Naive thymus-derived CD8-positive, alpha-beta T cell (primary cell): ENCODE results near the gene SRGAP1. TPM values are rescaled to one million over a fixed set of nuclear protein-coding genes. Genes with fewer than 3 reads are reported as not detected.
A peak's percentile ranks its signal among the peaks of the same experiment; 100 is the strongest.

Experiments
- ATAC-seq, 2 donors: fragments of 150-1000 bp; cut with Tn5 transposase in 1 of 2; sonication (Bioruptor Pico), chemical (Tn5 transposase) in 1 of 2; 1 replicate in 1 of 2; 2 replicates in 1 of 2; pipeline ENCODE4 v1.10.0; 2021; ENCODE audit warnings: mild to moderate bottlenecking in 2 of 2, moderate library complexity in 2 of 2
- POLR2A ChIA-PET: fragments of 350-600 bp; sonication (Branson Sonifier 250); formaldehyde crosslinking; loops from one replicate; lab custom pipeline; 2021; ENCODE audit warnings: antibody characterized with exemption; lab: Charles Lee
- DNase-seq, 10 donors: peaks; one replicate each; pipeline versions ENCODE4 v3.0.0 to v3.0.0-alpha.2; 2020 to 2022
- H3K27ac Mint-ChIP-seq, 10 donors: one replicate each; pipeline ENCODE4 v1.8.0; 2020 to 2022; ENCODE audit warnings: mild to moderate bottlenecking in 10 of 10, mixed read lengths in 10 of 10, moderate library complexity in 4 of 10, inconsistent platforms in 1 of 10
- H3K27me3 Mint-ChIP-seq, 5 donors: one replicate each; pipeline ENCODE4 v1.8.0; 2021 to 2022; ENCODE audit warnings: mixed read lengths in 5 of 5
- H3K36me3 Mint-ChIP-seq, 3 donors: one replicate each; pipeline ENCODE4 v1.8.0; 2020 to 2022; ENCODE audit warnings: mixed read lengths in 3 of 3, mild to moderate bottlenecking in 2 of 3, inconsistent platforms in 1 of 3
- H3K4me1 Mint-ChIP-seq, 4 donors: one replicate each; pipeline ENCODE4 v1.8.0; 2021 to 2022; ENCODE audit warnings: mixed read lengths in 4 of 4
- H3K4me3 Mint-ChIP-seq, 10 donors: one replicate each; pipeline ENCODE4 v1.8.0; 2020 to 2022; ENCODE audit warnings: mild to moderate bottlenecking in 10 of 10, mixed read lengths in 10 of 10, moderate library complexity in 6 of 10, inconsistent platforms in 1 of 10
- H3K9me3 Mint-ChIP-seq, 9 donors: one replicate each; pipeline ENCODE4 v1.8.0; 2020 to 2022; ENCODE audit warnings: mixed read lengths in 9 of 9, mild to moderate bottlenecking in 3 of 9, inconsistent platforms in 1 of 9, moderate library complexity in 1 of 9
- polyA plus RNA-seq, 3 donors: library from polyadenylated mRNA; unstranded; fragments of 300-500 nt; fragmentation: Illumina TruSeq; gene quantifications; one replicate each; pipeline ENCODE4 v1.2.3, GENCODE V29; 2021
- total RNA-seq, 8 experiments: library from RNA in 2 of 8; stranded (reverse) in 2 of 8; gene quantifications; one replicate each; pipeline ENCODE4 v1.2.3 and lab custom pipeline; 2021 to 2026

Gene SRGAP1
- total and polyA plus RNA-seq, 5 experiments from 2014 or later = 0.01 to 0.04 (median 0.03) TPM; not detected in 2

DNA sequence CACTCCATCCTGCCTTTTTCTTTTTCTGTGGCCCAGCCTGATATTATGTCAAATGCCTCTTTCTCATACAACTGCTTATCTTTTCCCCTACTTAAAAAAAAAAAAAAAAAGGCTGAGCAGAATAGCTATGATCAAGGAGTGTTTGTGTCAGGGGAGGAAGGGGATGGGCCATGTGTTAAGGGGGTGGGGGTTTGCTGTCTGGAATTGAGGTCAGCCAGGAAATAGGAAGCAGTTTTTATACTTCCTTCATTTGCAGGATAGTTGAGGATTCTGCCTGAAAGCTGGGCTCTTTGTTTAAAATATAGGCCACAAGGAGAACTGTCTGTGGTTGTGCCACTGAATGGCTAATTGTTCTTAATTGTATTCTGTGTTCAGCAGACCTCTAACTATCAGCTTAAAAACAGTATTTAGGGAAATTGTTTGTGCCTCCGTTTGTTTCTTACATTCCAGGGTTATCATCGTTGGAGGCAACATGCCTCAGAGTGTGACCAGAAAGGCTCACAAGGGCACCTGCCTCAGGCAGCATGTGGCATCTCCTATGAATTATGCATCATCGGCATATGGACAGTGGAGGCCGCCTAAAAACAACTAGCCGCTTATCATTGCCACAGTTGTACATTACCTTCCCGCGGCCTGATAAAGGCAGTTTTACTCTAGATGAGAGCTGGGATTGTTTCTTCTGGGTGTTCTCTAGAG, 96.0 kb downstream of the SRGAP1 start:
- H3K4me3 Mint-ChIP-seq = no peak overlapping the region
- H3K36me3 Mint-ChIP-seq = no peaks in the 10 kb centered on the region
- no peak for DNase-seq
- H3K4me1 Mint-ChIP-seq = peaks cover 0 to 2% (median under 1%) of the 10 kb centered on the region in 4 donors
- no peak for ATAC-seq
- H3K27ac Mint-ChIP-seq = no peak overlapping the region
- H3K9me3 Mint-ChIP-seq = no peaks in the 10 kb centered on the region
- H3K27me3 Mint-ChIP-seq = peaks cover 0 to 3% (median 0%) of the 10 kb centered on the region in 5 donors
- POLR2A ChIA-PET = no interaction called here

DNA sequence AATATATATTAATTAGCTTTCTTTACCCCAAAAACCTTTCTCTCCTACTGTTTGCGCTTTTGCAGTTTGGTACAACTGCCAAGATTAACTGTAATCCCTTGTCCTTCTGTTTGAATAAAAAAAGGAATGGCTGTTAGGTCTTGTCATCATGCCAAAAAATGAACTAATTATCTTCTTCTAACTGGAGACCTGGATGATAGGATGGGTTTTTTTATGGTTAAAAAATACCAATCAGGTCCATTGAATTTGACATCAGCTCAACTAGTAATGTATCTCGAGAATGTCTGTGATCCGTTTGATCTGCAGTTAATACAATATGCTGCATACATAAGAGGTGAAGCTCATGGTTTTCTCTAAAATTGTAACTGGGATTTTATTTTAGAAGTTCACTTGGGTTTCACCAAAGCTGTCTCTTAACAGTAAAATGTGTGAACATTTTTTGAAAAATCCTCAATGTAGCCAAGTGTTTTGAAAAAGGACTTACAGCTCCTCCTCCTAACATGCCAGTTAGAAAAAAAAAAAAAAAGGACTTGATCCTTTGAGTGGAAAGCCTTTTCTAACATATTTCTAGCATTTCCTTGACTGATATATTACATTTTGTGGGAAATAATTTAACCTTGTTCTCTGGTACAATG, 96.8 kb downstream of the SRGAP1 start:
- H3K4me3 Mint-ChIP-seq = no peak overlapping the region
- H3K36me3 Mint-ChIP-seq = no peaks in the 10 kb centered on the region
- H3K27ac Mint-ChIP-seq = no peak overlapping the region
- peaks cover 0 to 2% (median under 1%) of the 10 kb centered on the region in 4 donors for H3K4me1 Mint-ChIP-seq
- DNase-seq (no peak), ATAC-seq (no peak)
- peaks cover 0 to 1% (median 0%) of the 10 kb centered on the region in 5 donors for H3K27me3 Mint-ChIP-seq
- no peaks in the 10 kb centered on the region for H3K9me3 Mint-ChIP-seq
- POLR2A ChIA-PET = no interaction called here

DNA sequence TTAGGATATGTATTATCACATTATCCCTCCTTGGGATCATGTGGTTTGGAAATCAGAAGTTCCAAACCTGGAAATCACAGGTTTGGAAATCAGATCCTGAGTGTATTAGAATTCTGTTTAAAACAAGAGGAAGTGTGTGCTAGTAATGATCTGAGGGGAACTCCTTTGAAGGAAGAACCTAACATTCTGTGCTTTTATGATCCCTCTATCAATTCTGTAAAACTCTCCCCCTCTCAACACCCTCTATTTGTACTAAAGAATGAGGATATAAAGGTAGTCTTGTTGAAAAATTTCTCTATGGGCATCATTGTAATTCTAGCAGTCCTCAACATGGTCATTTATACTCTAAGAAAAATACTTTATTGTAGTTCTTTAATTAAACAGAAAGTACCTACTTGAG, 97.4 kb downstream of the SRGAP1 start:
- DNase-seq (no peak), ATAC-seq (no peak)
- no peak overlapping the region for H3K4me3 Mint-ChIP-seq
- peaks cover 0 to 2% (median under 1%) of the 10 kb centered on the region in 4 donors for H3K4me1 Mint-ChIP-seq
- peaks cover 0 to 1% (median 0%) of the 10 kb centered on the region in 5 donors for H3K27me3 Mint-ChIP-seq
- no peaks in the 10 kb centered on the region for H3K36me3 Mint-ChIP-seq
- H3K9me3 Mint-ChIP-seq = no peaks in the 10 kb centered on the region
- H3K27ac Mint-ChIP-seq = no peak overlapping the region
- POLR2A ChIA-PET = no interaction called here

DNA sequence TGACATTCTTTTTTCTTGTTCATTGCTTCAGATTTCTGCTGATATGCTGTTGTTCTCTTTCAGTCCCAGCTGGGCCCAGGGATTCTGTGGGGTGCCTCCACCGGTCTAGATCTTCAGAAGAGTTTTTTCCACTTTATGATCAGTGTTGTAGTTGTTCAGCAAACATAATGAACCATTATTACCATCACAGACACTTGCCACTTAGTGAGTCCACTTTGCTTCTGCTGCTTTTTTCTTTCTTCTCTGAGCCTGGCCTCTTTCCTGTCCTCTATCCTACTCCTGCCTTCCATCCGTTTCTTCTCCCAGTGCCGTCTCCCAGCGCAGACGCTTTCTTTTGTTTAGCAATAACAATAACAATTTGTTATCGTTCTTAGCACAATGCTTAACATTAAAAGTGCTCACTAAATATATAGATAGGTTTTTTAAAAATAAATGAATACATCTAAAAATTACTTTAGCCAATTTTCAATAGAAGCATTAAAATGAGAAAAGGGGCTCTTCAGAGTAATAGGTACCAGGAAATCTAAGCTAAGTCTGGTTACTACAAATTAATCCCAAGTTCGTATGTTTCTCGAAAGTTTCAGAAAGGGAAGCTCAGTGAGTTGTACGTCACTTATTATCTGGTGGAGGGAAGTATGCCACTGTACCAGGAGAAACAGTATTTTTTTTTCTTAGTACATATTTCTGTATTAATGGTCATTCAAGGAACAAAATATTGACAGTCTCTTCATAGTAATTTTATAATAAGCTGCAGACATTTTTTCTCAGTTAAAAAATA, 98.2 kb downstream of the SRGAP1 start:
- Mint-ChIP-seq H3K4me3 (no peak overlapping the region), H3K27me3 (peaks cover 0 to 1% (median 0%) of the 10 kb centered on the region in 5 donors), H3K9me3 (no peaks in the 10 kb centered on the region), H3K4me1 (peaks cover 0 to 2% (median under 1%) of the 10 kb centered on the region in 4 donors), H3K27ac (no peak overlapping the region), H3K36me3 (no peaks in the 10 kb centered on the region)
- POLR2A ChIA-PET = no interaction called here
- no peak for DNase-seq
- no peak for ATAC-seq

DNA sequence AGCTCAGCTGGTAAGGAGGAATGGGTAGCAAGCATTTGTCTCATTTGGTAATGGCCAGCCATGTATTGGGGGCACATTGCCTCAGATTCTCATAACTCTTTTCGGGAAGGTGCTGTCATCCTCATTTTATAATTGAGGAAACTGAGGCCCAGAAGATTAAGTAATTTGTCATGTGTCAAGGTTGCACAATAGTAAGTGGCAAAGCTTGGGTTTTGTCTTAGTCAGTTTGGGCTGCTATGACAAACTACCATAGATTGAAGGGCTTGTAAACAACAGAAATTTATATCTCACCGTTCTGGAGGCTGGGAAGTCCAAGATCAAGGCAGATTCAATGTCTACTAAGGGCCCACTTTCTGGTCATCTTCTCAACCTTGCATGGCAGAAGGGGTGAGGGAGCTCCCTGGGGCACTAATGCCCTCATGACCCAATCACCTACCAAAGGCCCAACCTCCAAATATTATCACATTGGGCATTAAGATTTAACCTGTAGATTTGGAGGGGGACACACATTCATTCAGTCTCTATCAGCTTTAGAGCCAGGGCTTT, 99.6 kb downstream of the SRGAP1 start:
- peaks cover 0 to 1% (median 0%) of the 10 kb centered on the region in 5 donors for H3K27me3 Mint-ChIP-seq
- peaks cover 0 to 2% (median under 1%) of the 10 kb centered on the region in 4 donors for H3K4me1 Mint-ChIP-seq
- no peaks in the 10 kb centered on the region for H3K36me3 Mint-ChIP-seq
- H3K9me3 Mint-ChIP-seq = no peaks in the 10 kb centered on the region
- H3K27ac Mint-ChIP-seq = no peak overlapping the region
- no peak for DNase-seq
- ATAC-seq = no peak
- POLR2A ChIA-PET = no interaction called here
- no peak overlapping the region for H3K4me3 Mint-ChIP-seq

DNA sequence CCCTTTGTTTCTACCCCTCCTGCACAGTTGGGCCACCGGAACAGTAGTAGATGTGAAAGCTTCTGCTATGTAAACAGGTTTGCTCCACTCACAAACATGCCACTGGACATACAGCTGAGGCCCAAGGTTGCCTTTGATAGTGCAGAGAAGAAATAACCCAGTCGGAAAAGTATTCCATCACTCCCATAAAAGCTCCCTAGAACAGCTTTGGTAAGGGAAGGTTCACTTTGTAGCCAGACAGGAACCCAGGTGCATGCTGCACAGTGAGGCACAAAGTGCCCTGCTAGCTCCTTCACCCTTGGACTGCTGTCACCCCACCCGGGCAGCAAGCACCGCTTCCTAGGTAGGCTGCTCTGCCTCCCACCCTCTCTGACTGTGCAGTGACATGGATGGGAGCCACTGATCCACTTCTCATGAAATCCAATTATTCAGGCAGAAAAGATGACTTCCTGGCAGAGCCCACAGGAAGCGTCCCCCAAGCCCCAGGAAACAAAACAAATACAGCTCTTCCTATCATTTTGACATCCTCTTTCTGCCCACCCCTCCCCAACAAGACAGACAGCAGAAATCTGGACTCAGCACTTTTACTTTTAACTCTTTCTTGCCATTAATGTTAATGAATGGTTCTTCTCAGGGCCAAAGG, 100.2 kb downstream of the SRGAP1 start:
- POLR2A ChIA-PET = no interaction called here
- H3K4me1 Mint-ChIP-seq = peaks cover 0 to 2% (median under 1%) of the 10 kb centered on the region in 4 donors
- no peak for DNase-seq
- peaks cover 0 to 1% (median 0%) of the 10 kb centered on the region in 5 donors for H3K27me3 Mint-ChIP-seq
- H3K36me3 Mint-ChIP-seq = no peaks in the 10 kb centered on the region
- no peak for ATAC-seq
- H3K27ac Mint-ChIP-seq = peak overlapping the region in 2 of 10 donors; percentile 34 to 38
- H3K4me3 Mint-ChIP-seq = no peak overlapping the region
- H3K9me3 Mint-ChIP-seq = no peaks in the 10 kb centered on the region

DNA sequence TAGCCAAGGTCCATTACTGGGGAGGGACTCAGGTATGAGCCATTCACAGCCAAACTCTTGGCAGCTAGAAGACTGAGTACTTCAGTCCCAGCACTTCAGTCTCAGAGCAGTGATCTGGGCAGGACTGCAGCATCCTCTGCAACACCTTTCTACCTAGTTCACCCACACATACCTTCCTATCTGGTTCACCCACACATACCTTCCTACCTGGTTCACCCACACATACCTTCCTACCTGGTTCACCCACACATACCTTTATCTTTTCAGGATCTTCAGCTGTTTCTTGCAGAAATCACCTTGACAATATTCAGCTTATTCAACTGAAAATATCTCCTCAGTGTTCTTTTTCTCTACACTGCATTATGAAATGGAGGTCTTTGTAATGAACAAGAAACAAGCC, 101.3 kb downstream of the SRGAP1 start:
- POLR2A ChIA-PET = no interaction called here
- H3K27ac Mint-ChIP-seq = peak overlapping the region in 1 of 10 donors; percentile 22
- ATAC-seq (no peak), DNase-seq (no peak)
- peaks cover 0 to 2% (median under 1%) of the 10 kb centered on the region in 4 donors for H3K4me1 Mint-ChIP-seq
- H3K27me3 Mint-ChIP-seq = peaks cover 0 to under 1% (median 0%) of the 10 kb centered on the region in 5 donors
- no peaks in the 10 kb centered on the region for H3K36me3 Mint-ChIP-seq
- no peak overlapping the region for H3K4me3 Mint-ChIP-seq
- H3K9me3 Mint-ChIP-seq = no peaks in the 10 kb centered on the region

DNA sequence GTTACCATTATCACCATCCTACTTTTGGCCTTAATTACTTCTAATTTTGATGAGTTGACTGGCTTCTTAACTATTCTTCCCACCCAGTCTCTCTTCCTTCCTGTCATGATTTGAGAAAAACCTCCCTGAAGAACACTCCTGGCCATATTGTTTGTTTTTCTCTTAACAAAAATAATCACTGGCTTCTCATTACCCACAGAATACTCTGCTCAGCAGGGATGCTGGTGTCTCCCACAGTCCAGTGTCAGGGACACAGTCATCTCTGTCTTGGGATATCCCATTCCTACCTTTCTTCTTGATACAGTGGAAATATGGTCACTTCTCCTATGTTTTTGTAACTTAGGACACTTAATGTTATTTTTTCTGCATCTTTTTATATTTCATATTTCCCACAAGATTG, 103.7 kb downstream of the SRGAP1 start:
- no peaks in the 10 kb centered on the region for H3K36me3 Mint-ChIP-seq
- DNase-seq = no peak
- ATAC-seq = no peak
- peaks cover 0 to 8% (median 1%) of the 10 kb centered on the region in 5 donors for H3K27me3 Mint-ChIP-seq
- H3K27ac Mint-ChIP-seq = no peak overlapping the region
- peaks cover 0 to 2% (median under 1%) of the 10 kb centered on the region in 4 donors for H3K4me1 Mint-ChIP-seq
- POLR2A ChIA-PET = no interaction called here
- H3K4me3 Mint-ChIP-seq = peak overlapping the region in 1 of 10 donors; percentile 22
- no peaks in the 10 kb centered on the region for H3K9me3 Mint-ChIP-seq

DNA sequence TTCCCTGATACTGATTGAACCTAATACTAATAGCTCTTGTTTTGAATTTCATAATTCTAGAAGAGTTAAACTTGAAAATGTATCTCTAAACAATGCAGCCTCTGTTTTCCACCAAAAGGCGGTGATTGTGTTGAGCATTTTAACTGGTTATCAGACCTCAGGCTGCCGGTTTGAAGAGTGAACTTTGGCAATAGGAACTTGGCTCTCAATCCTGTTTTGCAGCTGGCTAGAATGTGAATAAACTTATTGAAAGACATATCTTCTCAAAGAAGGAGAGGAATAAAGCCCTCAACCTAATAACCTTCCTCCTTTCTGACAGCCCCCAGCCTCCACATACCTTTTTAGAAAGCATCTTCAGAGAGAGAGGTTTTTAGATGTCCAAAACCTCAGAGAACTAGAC, 105.4 kb downstream of the SRGAP1 start:
- H3K4me3 Mint-ChIP-seq = no peak overlapping the region
- POLR2A ChIA-PET = no interaction called here
- H3K36me3 Mint-ChIP-seq = no peaks in the 10 kb centered on the region
- DNase-seq (no peak), ATAC-seq (no peak)
- peaks cover 0 to 2% (median under 1%) of the 10 kb centered on the region in 4 donors for H3K4me1 Mint-ChIP-seq
- H3K9me3 Mint-ChIP-seq = no peaks in the 10 kb centered on the region
- H3K27me3 Mint-ChIP-seq = peaks cover 0 to 8% (median 1%) of the 10 kb centered on the region in 5 donors
- H3K27ac Mint-ChIP-seq = no peak overlapping the region

DNA sequence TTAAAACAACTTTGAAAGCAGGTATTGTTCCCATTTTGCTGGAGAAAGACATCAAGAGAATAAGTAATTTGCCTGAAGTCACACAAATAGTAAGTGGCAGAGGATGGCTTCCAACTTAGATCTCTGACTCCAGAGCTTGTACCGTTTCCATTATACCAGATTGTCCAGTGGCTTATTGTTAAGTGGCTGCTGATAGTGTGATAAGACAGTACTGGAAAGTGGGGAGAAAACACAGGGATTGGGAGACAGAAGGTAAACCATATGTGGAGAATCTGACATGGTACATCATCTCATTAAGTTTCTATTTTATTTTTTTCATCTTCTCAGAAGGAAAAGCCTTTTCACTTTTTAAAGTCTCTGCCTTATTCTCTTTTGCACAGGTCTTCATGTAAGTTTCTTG, 108.5 kb downstream of the SRGAP1 start:
- H3K9me3 Mint-ChIP-seq = no peaks in the 10 kb centered on the region
- DNase-seq (no peak), ATAC-seq (no peak)
- H3K27me3 Mint-ChIP-seq = peaks cover 0 to 11% (median 1%) of the 10 kb centered on the region in 5 donors
- no peaks in the 10 kb centered on the region for H3K4me1 Mint-ChIP-seq
- no peak overlapping the region for H3K27ac Mint-ChIP-seq
- POLR2A ChIA-PET = no interaction called here
- no peaks in the 10 kb centered on the region for H3K36me3 Mint-ChIP-seq
- no peak overlapping the region for H3K4me3 Mint-ChIP-seq

DNA sequence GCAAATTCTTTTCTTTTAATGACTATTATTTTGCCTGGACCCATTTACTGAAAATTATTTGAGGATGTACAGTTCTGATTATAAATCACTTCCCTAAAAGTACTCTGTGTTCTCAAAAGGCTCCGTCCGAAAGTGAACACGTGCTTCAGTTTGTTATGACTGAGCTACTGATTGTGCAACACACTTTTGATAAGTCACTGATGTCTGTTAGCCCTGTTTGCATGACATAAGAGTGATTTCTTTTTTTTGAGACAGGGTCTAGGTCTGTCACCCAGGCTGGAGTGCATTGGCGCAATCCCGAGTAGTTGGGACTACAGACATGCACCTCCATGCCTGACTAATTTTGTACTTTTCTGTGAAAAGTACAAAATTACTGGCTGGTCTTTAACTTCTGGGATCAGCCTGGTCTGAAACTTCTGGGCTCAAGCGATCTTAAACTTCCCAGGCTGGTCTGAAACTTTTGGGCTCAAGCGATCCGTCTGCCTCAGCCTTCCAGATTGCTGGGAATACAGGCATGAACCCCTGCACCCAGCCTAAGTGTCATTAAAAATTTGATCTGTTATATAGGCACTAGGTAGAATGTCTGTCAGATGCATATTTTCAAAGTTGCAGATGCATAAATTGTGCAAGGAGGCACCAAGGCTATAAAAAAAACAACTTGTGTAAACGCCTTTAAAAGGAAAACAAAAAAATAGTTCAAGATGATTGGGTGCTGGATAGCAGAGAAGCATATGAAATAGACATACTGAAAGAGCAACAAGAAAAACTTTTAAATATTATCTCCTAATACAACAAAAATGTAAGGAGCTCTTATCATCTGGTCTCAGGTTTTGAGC, 111.5 kb downstream of the SRGAP1 start:
- Mint-ChIP-seq H3K4me3 (no peak overlapping the region), H3K36me3 (no peaks in the 10 kb centered on the region), H3K9me3 (no peaks in the 10 kb centered on the region), H3K4me1 (no peaks in the 10 kb centered on the region), H3K27me3 (peaks cover 0 to 9% (median 4%) of the 10 kb centered on the region in 5 donors), H3K27ac (no peak overlapping the region)
- DNase-seq (no peak), ATAC-seq (no peak)
- POLR2A ChIA-PET = no interaction called here

DNA sequence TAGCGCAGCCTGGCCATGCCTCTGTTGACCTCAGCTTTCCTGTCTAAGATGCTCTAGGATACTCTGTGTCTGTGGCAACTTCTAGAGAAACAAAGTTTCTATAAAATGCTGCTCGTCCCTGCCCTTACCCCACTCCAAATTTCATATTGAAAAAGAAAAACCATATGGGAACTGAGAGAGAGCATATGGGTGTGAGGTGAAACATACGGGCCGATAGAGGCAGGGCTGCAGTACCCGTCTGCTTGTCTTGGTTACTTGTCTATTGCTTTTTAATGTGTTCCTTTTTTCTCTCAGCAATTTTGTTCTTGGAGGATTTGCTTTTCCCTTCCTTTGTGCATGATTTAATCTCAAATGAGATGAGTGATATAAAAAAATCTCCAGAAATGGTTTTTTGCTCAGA, 113.0 kb downstream of the SRGAP1 start:
- POLR2A ChIA-PET = no interaction called here
- Mint-ChIP-seq H3K27me3 (peaks cover 0 to 10% (median 2%) of the 10 kb centered on the region in 5 donors), H3K36me3 (no peaks in the 10 kb centered on the region), H3K4me3 (no peak overlapping the region), H3K9me3 (no peaks in the 10 kb centered on the region), H3K27ac (no peak overlapping the region), H3K4me1 (no peaks in the 10 kb centered on the region)
- no peak for ATAC-seq
- DNase-seq = no peak
